OCI-M2 (cell line): ENCODE measurements around the gene CNOT1.
"Not testable (repeated sequence)": the region's sequence is repeated elsewhere in the genome, so short reads cannot be mapped to it uniquely, and the experiment has no call there.

Experiments used
- DNase-seq: peaks from one replicate; lab custom pipeline; 2025; ENCODE audit not compliant: unreplicated experiment; lab: John Stamatoyannopoulos, UW

CNOT1 gene

DNA sequence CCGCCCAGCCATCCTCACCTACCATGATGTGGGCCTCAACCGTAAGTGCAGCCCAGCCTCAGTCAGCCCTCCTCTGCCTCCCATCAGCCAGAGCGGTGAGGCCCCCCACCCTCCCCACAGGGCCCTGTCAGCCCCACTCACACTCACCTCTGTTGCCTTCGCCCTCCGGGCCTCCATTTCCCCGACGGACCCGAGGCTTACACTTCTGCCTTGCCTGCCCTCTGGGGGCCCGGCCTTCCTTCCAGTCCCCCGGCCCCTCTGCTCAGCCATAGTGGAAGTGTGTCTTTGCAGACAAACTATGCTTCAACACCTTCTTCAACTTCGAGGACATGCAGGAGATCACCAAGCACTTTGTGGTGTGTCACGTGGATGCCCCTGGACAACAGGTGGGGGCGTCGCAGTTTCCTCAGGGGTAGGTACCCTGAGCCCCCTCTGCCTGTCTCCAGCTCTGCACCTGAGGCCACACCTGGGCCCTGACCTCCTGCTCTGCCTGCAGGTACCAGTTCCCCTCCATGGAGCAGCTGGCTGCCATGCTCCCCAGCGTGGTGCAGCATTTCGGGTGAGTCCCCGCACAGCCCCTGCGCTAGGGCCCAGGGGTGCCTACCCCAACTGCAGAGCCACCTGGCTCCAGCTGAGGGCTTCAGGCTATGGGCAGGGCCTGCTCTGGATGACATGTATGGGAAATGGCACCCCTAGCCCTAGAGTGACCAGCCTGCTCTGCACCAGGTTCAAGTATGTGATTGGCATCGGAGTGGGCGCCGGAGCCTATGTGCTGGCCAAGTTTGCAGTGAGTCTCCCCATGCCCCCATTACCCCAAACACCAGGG lies 125.5 kb downstream of the CNOT1 start:
- DNase-seq = no peak

DNA sequence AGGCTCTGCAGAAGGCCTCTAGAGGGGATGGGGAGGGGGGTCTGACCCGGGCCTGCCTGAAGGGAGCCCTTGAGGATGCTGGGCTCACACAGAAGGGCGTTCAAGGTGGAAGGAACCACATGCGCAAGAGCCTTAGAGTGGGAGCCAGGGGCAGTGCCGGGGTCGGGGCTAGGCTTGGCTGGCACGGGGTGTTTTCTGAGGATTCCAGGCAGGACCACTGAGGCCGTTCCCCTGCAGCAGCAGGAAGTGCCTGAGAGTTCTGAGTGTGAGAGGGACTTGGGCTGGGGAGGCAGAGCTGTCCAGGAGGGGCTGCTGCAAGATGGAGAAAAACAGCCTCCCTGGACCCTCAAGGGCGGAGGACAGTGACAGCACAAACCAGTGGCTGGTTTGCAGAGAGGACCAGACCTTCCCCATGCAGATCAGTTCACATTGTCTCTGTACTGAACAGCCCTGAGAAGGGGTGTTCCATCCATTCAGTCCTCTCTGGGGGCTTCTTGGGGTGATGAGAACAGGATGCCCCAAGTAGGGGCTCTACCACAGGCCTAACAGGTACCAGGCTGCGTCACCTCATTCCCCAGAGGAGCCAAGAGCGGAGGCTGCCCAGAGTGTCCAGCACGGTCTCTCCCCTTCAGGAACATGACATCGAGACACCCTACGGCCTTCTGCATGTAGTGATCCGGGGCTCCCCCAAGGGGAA lies 126.3 kb downstream of the CNOT1 start:
- DNase-seq = no peak

GRCh38 chr16:58502217-58502921 lies 127.3 kb downstream of the CNOT1 start:
- DNase-seq = no peak

DNA sequence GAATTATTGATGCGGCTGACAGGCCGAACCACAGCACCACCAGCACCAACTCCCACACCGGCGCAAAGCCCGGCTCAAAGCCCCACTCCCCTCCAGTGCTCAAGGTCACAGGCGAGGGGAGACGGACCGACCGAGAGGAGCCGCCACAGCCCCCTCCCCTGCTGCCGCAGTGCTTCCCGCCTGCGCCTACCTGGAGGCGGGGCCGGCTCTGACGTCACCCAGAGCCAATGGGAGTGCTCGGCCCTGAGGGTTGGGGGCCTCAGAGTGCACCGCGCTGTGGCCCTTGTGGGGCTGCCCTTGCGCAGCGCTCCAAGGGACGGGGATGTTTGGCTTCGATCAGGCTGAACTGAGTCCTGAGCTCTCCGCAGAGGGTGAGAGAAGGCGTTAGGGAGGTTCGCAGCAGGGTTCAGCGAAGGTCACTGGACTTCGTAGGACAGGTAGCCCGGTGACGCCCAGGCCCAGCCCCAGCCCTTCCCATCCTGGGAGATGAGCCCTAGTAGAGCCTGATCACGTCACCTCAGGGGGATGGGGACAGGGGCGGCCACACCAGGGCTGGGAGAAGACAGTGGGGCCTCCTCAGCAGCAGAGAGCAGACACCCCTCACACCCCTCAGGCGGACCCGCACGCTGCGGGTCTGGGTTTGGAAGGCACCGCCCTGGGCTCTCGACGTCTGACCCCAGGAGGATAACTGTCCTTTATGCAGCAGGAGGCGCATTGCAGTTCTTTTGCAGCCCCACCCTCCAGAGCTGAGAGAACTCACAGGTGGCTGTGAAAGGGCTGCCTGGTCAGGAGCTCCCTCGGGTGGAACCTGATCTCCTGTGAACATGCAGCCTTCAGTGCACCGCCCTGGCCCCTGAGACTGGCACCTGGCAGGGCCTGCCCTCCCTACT lies 128.1 kb downstream of the CNOT1 start:
- DNase-seq = no peak

DNA sequence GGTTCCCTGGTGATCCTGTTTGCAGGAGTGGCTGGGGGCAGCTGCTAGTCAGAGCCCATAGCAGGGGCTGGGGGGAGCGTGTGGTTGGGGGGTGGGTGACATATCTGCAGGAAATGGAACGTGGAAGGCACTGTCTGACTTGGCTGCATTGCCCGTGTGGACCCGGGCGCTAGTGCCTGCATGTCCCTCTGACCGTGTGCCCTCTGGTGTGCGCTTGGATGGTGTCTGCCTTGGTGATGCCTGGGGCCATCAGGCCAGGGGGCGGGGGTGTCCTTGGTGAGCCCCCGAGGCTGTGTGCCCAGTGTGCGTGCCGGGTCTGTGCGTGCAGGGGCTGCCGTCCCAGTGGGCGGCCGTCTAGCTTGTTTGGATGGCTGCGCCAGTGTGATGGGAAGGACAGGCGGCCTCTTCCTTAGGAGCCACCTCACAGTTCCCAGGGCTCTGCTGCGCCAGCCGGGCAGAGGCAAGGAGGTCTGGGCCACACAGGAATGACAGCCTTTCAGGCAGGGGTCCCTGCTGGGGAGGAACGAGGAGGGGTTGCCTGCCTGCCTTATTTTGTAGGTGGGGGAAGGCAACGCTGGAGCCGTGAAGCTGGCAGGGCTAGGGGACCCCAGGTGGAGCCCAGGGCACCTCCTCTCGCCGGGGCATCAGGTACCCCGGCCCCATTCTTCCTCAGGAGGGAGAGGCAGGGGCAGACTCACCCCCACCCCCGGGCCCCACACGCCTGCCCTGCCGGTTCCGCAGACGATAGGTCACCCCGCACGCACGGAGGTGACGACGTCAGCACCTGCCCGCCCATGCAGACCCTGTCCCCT lies 129.0 kb downstream of the CNOT1 start:
- no peak for DNase-seq

- DNase-seq = no peak
Observed at GRCh38 chr16:58499615-58500351, 129.8 kb downstream of the CNOT1 start, which contains the start of gene NDRG4. Gene NDRG4 (plus strand): TSS chr16:58500143. CDS start chr16:58500249, 106 bp downstream.

DNA sequence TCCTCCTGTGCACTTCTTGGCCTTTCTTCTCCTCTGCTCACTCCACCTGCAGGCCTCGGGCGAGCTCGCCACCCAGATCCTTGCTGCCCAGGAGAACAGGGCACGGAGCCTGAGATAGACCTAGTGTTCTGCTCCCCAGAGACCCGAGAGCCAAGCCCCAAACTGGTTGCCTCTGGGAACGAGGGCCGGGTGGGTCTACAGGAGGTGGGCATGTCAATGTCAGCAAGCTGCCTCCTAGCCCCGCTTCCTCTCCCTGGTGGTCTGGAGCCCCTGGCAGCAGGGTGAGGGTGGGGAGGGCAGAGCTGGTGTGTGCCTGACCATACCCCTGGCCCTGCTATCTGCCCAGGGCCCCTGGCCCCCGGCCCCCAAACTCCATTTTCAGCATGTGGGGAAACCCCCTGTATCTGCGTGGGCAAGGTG lies 130.5 kb downstream of the CNOT1 start:
- no peak for DNase-seq

DNA sequence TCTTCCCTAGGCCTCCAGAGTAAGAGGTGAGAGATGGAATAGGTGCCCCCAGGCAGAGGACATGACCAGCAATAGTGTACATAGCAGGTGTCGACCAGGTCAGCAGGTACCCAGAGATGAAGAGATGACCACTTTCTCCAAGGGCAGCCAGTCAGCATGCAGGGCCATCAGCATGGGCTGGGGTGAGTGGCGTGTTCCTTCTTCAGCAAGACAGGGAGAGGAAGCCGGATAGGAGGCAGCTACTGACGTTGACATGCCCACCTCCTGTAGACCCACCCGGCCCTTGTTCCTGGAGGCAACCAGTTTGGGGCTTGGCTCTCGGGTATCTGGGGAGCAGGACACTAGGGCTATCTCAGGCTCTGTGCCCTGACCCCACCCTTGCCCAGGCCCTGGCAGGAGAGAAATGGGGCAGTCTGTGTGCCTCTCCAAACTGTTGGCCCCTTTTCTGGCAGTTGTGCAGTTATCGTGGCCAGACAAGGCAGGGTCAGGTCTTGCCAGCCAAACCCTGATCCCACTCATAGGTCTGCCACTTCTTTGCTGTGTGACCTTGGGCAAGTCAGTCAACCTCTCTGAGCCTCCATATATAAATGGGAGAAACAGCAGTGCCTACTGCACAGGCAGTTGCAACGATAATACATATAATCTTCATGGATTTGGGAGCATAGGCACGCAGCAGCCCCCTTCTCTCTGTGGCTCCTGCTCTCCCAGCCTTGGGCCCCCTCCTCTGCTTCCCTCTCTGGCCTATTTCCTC lies 131.1 kb downstream of the CNOT1 start:
- DNase-seq = no peak

- no peak for DNase-seq
Observed at GRCh38 chr16:58497935-58498334, 131.7 kb downstream of the CNOT1 start.

DNA sequence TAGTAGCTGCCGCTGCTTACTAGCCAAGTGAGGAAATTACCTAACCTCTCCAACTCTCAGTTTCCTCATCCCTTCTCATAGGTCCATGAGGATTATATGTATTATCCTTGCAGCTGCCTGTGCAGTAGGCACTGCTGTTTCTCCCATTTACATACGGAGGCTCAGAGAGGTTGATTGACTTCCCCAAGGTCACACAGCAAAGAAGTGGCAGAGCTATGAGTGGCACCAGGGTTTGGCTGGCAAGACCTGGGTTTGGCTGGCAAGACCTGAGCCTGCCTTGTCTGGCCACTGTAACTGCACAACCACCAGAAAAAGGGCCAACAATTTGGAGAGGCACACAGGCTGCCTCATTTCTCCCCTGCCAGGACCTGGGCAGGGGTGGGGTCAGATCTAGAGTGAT lies 132.2 kb downstream of the CNOT1 start:
- no peak for DNase-seq

DNA sequence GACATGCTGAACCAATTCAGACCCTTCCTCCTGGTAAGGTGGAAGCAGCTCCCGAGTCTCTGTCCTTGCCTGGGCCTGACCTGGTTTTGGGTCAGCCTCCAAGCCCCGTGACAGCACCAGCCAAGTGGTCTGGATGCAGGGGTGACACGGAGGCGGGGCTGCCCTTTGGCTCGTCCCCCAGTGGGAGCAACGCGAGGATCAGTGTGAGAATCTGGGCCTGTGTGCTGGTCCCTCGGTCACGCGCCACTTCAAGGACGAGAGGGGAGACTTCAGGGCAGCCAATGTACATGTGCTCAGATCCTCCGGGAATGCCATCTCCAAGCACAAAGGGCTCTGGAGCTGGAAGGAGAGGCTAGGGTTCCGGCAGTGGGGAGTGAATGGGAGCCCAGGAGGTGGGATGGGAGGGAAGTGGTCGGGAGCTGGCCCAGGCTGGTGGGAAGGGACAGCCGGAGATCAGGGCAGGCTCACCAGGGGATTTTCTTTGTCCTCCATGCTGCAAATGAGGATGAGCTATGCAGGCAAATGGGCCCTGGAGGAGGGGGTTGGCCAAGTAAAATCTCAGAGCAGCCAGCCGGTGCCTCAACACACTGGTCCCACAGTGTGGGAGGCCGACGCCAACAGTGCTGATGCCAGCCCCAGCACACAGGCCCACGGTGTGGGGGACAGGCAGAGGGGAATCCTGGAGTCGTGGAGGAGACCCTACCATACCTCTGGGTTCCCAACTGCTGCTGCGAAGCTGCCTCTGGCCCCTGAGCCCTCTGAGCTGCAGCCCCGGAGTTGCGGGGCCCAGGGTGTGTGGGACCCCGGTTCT lies 133.9 kb downstream of the CNOT1 start:
- DNase-seq = no peak

DNA sequence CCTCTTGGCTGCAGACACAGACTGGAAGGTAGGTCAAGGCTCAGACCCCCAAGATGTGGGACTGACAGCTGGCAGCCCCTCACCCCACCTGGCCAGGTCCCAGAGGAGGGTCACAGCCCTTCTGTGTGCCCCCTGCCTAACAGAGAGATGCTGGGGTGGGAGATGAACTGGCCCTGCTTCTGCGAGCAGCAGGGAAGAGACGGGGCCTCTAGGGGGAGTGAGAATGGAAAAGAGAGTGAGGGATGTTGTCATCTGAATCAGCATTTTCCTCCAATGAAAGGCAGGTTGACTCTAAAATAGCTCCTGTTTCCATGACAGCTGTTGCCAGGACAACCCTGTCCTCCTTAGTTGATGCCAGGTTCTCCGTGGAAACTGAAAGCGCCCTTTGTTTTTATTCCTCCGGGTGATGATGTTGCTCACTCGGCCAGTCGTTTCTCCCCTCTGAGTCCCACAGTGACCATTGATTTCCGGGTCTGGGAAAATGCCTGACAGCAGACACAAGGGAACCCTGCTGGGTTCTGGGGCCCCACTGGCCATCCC lies 134.6 kb downstream of the CNOT1 start:
- no peak for DNase-seq

- no peak for DNase-seq
Observed at GRCh38 chr16:58493756-58494431, 135.7 kb downstream of the CNOT1 start.

DNA sequence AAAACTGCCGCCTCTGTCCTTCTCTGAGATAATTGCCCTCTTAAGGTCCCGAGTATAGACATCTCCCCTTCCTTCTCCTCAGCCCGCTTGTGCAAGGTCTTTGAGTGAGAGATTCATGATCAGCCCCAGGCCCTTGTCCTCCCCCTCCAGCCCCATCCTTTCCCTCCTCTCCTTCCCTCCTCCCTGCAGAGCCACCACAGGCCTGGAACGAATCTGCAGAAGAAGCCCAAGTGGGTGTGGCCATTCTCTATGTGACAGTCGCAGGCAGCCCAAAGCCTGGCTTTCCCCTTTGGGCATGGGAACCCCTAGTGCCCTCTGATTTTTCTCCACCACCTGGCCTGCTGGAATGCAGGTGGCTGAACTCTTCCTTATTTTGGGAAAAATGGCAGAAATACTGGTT lies 136.9 kb downstream of the CNOT1 start:
- no peak for DNase-seq

DNA sequence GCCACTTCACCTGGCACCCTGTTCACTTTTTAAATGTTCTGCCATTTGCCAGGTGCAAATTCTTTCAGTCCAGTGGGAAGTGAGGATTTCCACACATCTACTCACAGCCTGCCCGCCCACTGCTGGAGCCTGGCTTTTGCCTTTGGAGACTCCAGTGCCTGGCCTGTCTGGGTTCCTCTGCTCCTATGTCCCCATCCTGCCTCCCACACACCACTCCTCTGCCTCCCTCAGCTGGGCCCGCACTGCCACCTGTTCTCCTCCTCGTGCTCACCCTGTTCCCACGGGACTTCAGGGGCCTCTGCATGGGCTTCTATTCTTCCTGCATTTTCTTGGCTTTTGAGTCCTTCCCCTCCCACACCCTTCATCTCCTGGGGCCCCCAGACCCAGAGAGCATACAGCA lies 137.6 kb downstream of the CNOT1 start:
- no peak for DNase-seq

GRCh38 chr16:58490539-58490938 lies 139.1 kb downstream of the CNOT1 start:
- DNase-seq = not testable (repeated sequence)

DNA sequence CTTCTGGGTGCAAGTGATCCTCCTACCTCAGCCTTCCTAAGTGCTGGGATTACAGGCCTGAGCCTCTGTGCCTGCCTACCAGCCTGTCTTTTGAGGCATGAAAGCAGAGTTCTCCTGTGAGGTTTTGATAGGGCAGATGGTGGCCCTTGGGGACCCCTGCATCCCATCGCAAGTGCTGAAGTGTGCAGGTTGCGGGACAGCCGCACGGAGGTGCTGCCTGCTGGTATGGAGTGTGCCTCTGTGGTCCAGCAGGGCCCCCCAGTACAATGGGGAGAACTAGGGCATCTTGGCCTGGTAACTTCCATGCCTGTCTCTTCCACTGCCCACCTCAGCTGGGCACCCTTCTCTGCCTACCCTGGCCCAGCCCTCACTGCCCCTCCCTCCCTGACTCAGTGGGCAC lies 139.6 kb downstream of the CNOT1 start:
- DNase-seq = no peak
